DND-41 (cell line): ENCODE data around the gene TGM3.

Experiments
- ATAC-seq: fragments of 200-7000 bp; cut with Tn5 transposase; 3 replicates; pipeline ENCODE4 v1.9.1; 2021; ENCODE audit warnings: low read depth; ENCODE audit not compliant: insufficient read depth
- DNase-seq: peaks from one replicate; pipeline ENCODE4 v3.0.0-alpha.2; 2020
- H2AFZ ChIP-seq: 2 replicates; pipeline ENCODE4 v1.6.0; 2012; ENCODE audit warnings: low read depth, low read length
- H3K27ac ChIP-seq: 2 replicates; pipeline ENCODE4 v1.5.1; 2012; ENCODE audit warnings: low read length, inconsistent platforms
- H3K27me3 ChIP-seq: fragments of 200-600 bp; sonication (generic); 2 replicates; pipeline ENCODE4 v1.6.0; 2012; ENCODE audit warnings: low read length, mild to moderate bottlenecking, inconsistent platforms; ENCODE audit not compliant: insufficient read depth, poor library complexity
- H3K36me3 ChIP-seq: 2 replicates; pipeline ENCODE4 v1.5.1; 2012; ENCODE audit warnings: low read length, inconsistent platforms; ENCODE audit not compliant: insufficient read depth
- H3K4me1 ChIP-seq: 2 replicates; pipeline ENCODE4 v1.5.1; 2012; ENCODE audit warnings: mild to moderate bottlenecking, low read length; ENCODE audit not compliant: insufficient read depth
- H3K4me2 ChIP-seq: 2 replicates; pipeline ENCODE4 v1.6.0; 2012; ENCODE audit warnings: mild to moderate bottlenecking, moderate library complexity, low read length, inconsistent platforms; ENCODE audit not compliant: insufficient read depth
- H3K4me3 ChIP-seq, 2 experiments: fragments of 200-600 bp in 1 of 2; shearing (Covaris generic) in 1 of 2; 2 replicates each; pipeline ENCODE4 v1.5.1; 2012 to 2016; ENCODE audit warnings: inconsistent platforms in 2 of 2, low read length in 2 of 2, mild to moderate bottlenecking in 2 of 2, low read depth in 1 of 2, moderate library complexity in 1 of 2
- H3K79me2 ChIP-seq: 2 replicates; pipeline ENCODE4 v1.6.0; 2012; ENCODE audit warnings: low read length, inconsistent platforms; ENCODE audit not compliant: insufficient read depth
- H3K9ac ChIP-seq: 2 replicates; pipeline ENCODE4 v1.6.0; 2012; ENCODE audit warnings: low read depth, mild to moderate bottlenecking, inconsistent platforms, low read length, moderate library complexity
- H3K9me3 ChIP-seq: 2 replicates; pipeline ENCODE4 v1.5.1; 2012; ENCODE audit warnings: low read length, moderate library complexity, mild to moderate bottlenecking, inconsistent platforms; ENCODE audit not compliant: insufficient read depth, severe bottlenecking
- H4K20me1 ChIP-seq: 2 replicates; pipeline ENCODE4 v1.6.0; 2012; ENCODE audit warnings: low read length; ENCODE audit not compliant: insufficient read depth
- EZH2 ChIP-seq: IDR thresholded peaks from 3 replicates; pipeline ENCODE4 v1.6.1; 2012; ENCODE audit warnings: borderline replicate concordance, low read depth, mild to moderate bottlenecking, moderate library complexity, low read length, inconsistent platforms; ENCODE audit not compliant: severe bottlenecking
- TF ChIP-seq, protein P1 (sequence below): IDR thresholded peaks from 2 replicates; pipeline ENCODE4 v1.5.1; 2012; ENCODE audit warnings: borderline replicate concordance, low read length, moderate library complexity, mild to moderate bottlenecking; ENCODE audit not compliant: poor library complexity, severe bottlenecking; ENCODE audit errors: extremely low read depth

The TGM3 gene

DNA sequence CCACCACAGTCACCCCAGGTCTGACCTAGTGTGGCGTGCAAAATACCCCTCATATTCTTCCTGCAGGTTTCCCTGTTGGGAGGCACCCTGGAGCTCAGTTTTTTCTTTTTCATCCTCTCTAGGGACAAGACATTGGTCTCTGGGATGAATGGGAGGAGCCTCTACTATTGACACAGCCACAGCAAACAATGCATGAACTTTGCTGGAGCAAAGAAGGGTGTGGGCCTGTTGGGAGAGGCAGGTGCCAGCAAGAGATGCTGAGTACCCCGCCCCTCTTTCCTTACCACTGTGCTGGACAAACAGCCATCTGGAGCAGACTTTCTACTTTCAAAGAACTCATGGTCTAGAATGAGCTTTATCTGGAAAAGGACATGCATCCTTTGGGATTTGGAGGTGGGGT, 10.1 kb downstream of the TGM3 start:
- Histone ChIP-seq H3K79me2 (no peaks in the 10 kb centered on the region), H3K9me3 (no peaks in the 10 kb centered on the region), H2AFZ (no peak overlapping the region), H3K9ac (no peak overlapping the region), H3K27me3 (peaks cover 30% of the 10 kb centered on the region), H3K27ac (no peak overlapping the region), H3K36me3 (no peaks in the 10 kb centered on the region), H4K20me1 (peaks cover 3% of the 10 kb centered on the region; the same call in 1 of the 2 replicates), H3K4me1 (no peaks in the 10 kb centered on the region), H3K4me2 (no peak overlapping the region), H3K4me3 (no peak overlapping the region)
- DNase-seq (no peak), ATAC-seq (no peak)
- TF ChIP-seq EZH2 = no peak
- TF ChIP-seq, protein P1, sequence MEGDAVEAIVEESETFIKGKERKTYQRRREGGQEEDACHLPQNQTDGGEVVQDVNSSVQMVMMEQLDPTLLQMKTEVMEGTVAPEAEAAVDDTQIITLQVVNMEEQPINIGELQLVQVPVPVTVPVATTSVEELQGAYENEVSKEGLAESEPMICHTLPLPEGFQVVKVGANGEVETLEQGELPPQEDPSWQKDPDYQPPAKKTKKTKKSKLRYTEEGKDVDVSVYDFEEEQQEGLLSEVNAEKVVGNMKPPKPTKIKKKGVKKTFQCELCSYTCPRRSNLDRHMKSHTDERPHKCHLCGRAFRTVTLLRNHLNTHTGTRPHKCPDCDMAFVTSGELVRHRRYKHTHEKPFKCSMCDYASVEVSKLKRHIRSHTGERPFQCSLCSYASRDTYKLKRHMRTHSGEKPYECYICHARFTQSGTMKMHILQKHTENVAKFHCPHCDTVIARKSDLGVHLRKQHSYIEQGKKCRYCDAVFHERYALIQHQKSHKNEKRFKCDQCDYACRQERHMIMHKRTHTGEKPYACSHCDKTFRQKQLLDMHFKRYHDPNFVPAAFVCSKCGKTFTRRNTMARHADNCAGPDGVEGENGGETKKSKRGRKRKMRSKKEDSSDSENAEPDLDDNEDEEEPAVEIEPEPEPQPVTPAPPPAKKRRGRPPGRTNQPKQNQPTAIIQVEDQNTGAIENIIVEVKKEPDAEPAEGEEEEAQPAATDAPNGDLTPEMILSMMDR = no peak

DNA sequence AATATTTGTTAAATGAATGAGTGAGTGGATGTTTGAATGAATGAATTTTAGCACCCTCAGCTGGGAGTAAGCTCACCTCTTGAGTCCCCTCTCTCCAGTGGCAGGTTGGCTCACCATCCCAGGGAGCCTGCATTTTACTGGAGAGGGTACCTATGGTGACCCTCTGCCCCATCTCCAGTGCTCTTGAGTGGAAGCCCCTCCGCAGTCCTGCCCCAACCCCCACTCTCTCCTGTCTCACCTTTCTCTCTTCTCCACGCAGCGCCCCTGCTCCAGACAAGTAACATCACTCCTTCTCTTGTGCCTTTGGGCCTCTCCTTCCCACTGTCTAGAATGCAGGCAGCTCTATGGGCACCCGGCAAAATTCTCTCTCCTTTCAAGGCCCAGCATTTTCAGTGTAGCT, 11.3 kb downstream of the TGM3 start:
- H3K9ac ChIP-seq = no peak overlapping the region
- DNase-seq = no peak
- H3K27ac ChIP-seq = no peak overlapping the region
- no peaks in the 10 kb centered on the region for H3K36me3 ChIP-seq
- no peak overlapping the region for H2AFZ ChIP-seq
- no peak for TF ChIP-seq EZH2
- TF ChIP-seq, protein P1 = no peak
- peaks cover 3% of the 10 kb centered on the region; the same call in 1 of the 2 replicates for H4K20me1 ChIP-seq
- H3K27me3 ChIP-seq = peaks cover 26% of the 10 kb centered on the region
- no peaks in the 10 kb centered on the region for H3K9me3 ChIP-seq
- no peak for ATAC-seq
- no peaks in the 10 kb centered on the region for H3K79me2 ChIP-seq
- H3K4me3 ChIP-seq = no peak overlapping the region
- no peaks in the 10 kb centered on the region for H3K4me1 ChIP-seq
- no peak overlapping the region for H3K4me2 ChIP-seq

DNA sequence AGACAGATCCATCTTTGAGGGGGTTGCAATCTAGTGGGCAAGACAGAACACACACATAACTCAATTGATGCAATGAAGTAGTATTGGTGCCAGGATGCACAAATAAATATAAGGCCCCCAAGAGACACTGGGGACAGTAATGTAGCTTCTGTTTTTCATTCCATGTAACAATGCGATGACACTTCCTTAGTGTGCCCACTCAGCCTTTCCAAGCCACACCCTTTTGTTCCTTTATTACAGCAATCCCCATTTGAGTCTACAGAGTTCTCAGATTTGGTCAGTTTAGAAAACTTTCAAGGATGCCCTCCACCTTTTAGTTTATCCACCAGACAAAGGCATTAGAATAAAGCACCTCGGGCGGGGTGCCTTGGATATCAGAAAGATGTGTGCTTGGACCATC, 15.5 kb downstream of the TGM3 start:
- DNase-seq (no peak), ATAC-seq (no peak)
- no peaks in the 10 kb centered on the region for H4K20me1 ChIP-seq
- no peaks in the 10 kb centered on the region for H3K4me1 ChIP-seq
- H3K27ac ChIP-seq = no peak overlapping the region
- H3K79me2 ChIP-seq = no peaks in the 10 kb centered on the region
- no peak overlapping the region for H3K4me2 ChIP-seq
- no peak overlapping the region for H3K4me3 ChIP-seq
- H3K9ac ChIP-seq = no peak overlapping the region
- H3K9me3 ChIP-seq = no peaks in the 10 kb centered on the region
- no peak for TF ChIP-seq EZH2
- TF ChIP-seq, protein P1 = no peak
- no peaks in the 10 kb centered on the region for H3K36me3 ChIP-seq
- peaks cover 5% of the 10 kb centered on the region for H3K27me3 ChIP-seq
- no peak overlapping the region for H2AFZ ChIP-seq

DNA sequence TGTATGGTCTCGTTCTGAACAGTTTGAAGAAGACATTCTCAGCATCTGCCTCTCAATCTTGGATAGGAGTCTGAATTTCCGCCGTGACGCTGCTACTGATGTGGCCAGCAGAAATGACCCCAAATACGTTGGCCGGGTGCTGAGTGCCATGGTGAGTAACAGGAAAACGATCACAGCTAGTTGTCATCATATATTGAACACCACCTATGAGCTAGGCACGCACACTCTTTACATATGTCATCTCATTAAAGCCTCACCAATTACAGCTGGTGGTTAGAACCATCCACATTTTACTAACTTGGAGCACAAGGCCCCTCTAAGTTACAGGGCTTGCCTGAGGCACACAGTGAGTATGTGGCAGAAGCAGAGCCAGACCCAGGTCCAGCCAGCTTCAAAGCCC, 17.1 kb downstream of the TGM3 start:
- ATAC-seq = no peak
- H3K9me3 ChIP-seq = no peaks in the 10 kb centered on the region
- no peak overlapping the region for H2AFZ ChIP-seq
- no peak for DNase-seq
- no peak overlapping the region for H3K4me3 ChIP-seq
- H3K4me2 ChIP-seq = no peak overlapping the region
- H3K9ac ChIP-seq = no peak overlapping the region
- no peaks in the 10 kb centered on the region for H3K36me3 ChIP-seq
- H3K27ac ChIP-seq = no peak overlapping the region
- H3K27me3 ChIP-seq = peaks cover 5% of the 10 kb centered on the region
- no peaks in the 10 kb centered on the region for H3K4me1 ChIP-seq
- H3K79me2 ChIP-seq = no peaks in the 10 kb centered on the region
- H4K20me1 ChIP-seq = no peaks in the 10 kb centered on the region
- TF ChIP-seq, protein P1 = no peak
- no peak for TF ChIP-seq EZH2
